Loucy (cell line): ENCODE results near the gene SPRR2E.

Experiments used
- CTCF ChIP-seq: fragments of 200-600 bp; sonication (generic); conservative IDR thresholded peaks from 2 replicates; pipeline ENCODE4 v1.5.1; 2014; ENCODE audit warnings: mild to moderate bottlenecking, antibody characterized with exemption, low read length
- EZH2phosphoT487 ChIP-seq: fragments of 200-600 bp; IDR thresholded peaks from 2 replicates; pipeline ENCODE4 v1.6.1; 2018; ENCODE audit warnings: antibody characterized with exemption, mild to moderate bottlenecking, moderate library complexity, borderline replicate concordance

DNA sequence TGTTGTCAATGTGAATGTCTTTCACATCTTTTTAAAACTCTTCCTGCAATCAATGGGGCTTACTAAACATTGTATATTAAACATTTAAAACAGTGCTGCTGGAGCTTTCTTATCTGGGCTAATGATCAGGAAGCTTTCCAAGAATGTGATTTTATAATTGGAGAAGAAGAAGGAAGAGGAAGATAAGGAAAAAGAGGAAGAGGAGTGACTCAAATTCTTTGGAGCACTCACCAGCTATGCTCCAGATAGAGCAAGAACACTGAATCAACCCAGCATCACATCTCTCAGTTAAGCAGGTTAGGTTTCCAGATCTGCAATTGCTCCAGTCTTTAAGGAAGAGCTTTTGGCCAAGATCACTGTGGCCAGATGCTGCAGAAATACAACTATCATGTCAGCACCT lies 1.4 kb upstream of the SPRR2E start:
- TF ChIP-seq CTCF (no peak), EZH2phosphoT487 (no peak)
